Activated T-helper 17 cell treated with anti-CD3 and anti-CD28 coated beads, Interleukin-2, amount 50 U/mL, for 72 hours (primary cell): ENCODE results near the gene TUBA3C. TPM values are rescaled to one million over a fixed set of nuclear protein-coding genes. Genes with fewer than 3 reads are reported as not detected.
"Not testable (repeated sequence)": the region's sequence is repeated elsewhere in the genome, so short reads cannot be mapped to it uniquely, and the experiment has no call there.

Experiments
- ATAC-seq: fragments of 150-1000 bp; cut with Tn5 transposase; replicated peaks from 2 replicates; pipeline ENCODE4 v1.10.0; 2021; ENCODE audit warnings: mild to moderate bottlenecking, moderate library complexity
- H3K27ac Mint-ChIP-seq: one replicate; pipeline ENCODE4 v1.8.0; 2022; ENCODE audit warnings: mixed read lengths
- H3K27me3 Mint-ChIP-seq: one replicate; pipeline ENCODE4 v1.8.0; 2022; ENCODE audit warnings: mixed read lengths
- H3K36me3 Mint-ChIP-seq: one replicate; pipeline ENCODE4 v1.8.0; 2022; ENCODE audit warnings: low read depth, mild to moderate bottlenecking, mixed read lengths
- H3K4me1 Mint-ChIP-seq: one replicate; pipeline ENCODE4 v1.8.0; 2022; ENCODE audit warnings: mixed read lengths
- H3K4me3 Mint-ChIP-seq: one replicate; pipeline ENCODE4 v1.8.0; 2022; ENCODE audit warnings: mild to moderate bottlenecking, mixed read lengths
- H3K9me3 Mint-ChIP-seq: one replicate; pipeline ENCODE4 v1.8.0; 2022; ENCODE audit warnings: mixed read lengths
- total RNA-seq, 2 donors: library from RNA; stranded (reverse); gene quantifications; one replicate each; pipeline ENCODE4 v1.2.3, GENCODE V29; 2022

The TUBA3C gene
- total RNA-seq, 2 donors from 2014 or later, result not detected

DNA sequence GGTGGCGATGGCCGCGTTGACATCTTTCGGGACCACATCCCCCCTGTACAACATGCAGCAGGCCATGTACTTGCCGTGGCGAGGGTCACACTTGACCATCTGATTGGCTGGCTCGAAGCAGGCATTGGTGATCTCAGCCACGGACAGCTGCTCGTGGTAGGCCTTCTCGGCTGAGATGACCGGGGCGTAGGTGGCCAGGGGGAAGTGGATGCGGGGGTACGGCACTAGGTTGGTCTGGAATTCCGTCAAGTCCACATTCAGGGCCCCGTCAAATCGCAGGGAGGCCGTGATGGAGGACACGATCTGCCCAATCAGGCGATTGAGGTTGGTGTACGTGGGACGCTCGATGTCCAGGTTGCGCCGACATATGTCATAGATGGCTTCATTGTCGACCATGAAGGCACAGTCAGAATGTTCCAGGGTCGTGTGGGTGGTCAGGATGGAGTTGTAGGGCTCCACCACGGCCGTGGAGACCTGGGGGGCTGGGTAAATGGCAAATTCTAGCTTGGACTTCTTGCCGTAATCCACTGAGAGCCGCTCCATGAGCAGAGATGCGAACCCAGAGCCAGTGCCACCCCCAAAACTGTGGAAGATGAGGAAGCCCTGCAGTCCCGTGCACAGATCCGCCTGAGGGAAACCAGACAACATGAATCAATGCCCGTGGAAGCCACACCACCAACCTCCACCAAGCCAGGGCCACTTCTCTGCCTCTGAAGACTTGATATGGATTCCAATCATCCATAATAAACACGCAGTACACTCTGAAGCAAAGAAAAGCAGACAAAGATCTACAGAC is 4.4 kb downstream of the TUBA3C start:
- not testable (repeated sequence) for ATAC-seq, H3K4me3 Mint-ChIP-seq, H3K4me1 Mint-ChIP-seq, H3K9me3 Mint-ChIP-seq, H3K36me3 Mint-ChIP-seq, H3K27me3 Mint-ChIP-seq, H3K27ac Mint-ChIP-seq

DNA sequence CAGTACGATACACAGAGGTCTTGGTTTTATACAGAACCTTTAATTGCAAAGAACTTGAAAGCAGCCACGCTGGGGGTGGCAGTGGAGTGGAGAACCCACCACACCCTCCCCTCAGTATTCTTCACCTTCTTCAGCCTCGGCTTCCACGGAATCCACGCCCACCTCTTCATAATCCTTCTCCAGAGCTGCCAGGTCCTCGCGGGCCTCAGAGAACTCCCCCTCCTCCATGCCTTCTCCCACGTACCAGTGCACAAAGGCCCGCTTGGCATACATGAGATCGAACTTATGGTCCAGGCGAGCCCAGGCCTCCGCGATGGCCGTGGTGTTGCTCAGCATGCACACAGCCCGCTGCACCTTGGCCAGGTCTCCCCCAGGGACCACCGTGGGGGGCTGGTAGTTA is 7.9 kb downstream of the TUBA3C start:
- Mint-ChIP-seq H3K27ac (no peak overlapping the region), H3K36me3 (no peaks in the 10 kb centered on the region), H3K4me1 (no peaks in the 10 kb centered on the region), H3K4me3 (no peak overlapping the region), H3K27me3 (no peaks in the 10 kb centered on the region), H3K9me3 (no peaks in the 10 kb centered on the region)
- no peak for ATAC-seq

DNA sequence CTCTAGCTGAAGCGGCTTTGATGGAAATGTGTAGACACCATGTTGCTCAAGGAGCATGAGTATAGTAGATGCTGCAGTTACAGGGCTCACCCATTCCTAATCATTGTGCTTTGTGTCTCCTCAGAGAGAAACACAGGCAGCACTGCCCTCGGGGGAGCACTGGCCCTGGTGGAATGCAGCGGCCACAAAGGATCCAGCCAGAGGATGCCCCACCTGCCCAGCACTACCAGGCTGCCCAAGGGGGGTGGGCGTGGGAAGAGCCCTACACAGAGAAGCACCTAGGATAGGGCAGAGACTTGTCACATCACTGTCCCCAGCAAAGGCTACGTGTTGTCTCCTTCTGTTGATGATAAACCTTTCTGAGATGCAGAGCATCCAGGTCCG is 9.0 kb downstream of the TUBA3C start:
- H3K4me1 Mint-ChIP-seq, result no peaks in the 10 kb centered on the region
- H3K36me3 Mint-ChIP-seq, result no peaks in the 10 kb centered on the region
- H3K27me3 Mint-ChIP-seq, result no peaks in the 10 kb centered on the region

DNA sequence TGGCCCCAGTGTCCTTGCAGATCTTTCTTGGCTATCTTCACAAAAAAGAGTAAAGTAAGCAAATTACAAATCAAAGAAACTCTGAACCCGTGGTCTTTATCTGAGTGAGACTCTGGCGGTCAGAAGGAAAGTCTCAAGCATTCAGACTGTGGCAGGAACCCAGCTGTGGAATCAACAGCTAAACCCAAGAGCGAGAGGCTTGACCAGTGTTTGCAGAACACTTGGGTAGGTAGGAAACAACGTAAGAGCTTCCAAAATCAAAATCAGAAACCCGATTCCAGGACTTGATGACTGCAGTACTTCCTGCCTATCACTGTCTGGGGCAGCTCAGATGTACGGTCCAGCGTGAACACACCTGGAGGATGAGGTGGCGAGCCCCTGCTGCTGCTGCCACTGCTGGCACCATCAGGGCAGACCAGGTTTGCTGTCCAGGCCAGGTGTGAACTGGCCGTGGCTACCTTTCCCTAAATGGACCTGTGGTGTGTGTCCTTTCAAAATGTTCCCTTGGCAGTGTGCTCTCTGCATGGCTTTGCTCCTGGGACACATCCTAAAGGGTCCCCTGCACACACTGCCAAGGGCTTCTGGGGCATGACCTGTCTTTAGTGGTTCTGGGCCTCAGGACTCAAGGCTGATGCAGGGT is 9.5 kb downstream of the TUBA3C start:
- H3K27me3 Mint-ChIP-seq, result no peaks in the 10 kb centered on the region
- no peaks in the 10 kb centered on the region for H3K4me1 Mint-ChIP-seq
- H3K27ac Mint-ChIP-seq, result no peak overlapping the region
- no peak overlapping the region for H3K4me3 Mint-ChIP-seq
- no peak for ATAC-seq
- no peaks in the 10 kb centered on the region for H3K36me3 Mint-ChIP-seq
- no peaks in the 10 kb centered on the region for H3K9me3 Mint-ChIP-seq

More for the DNA sequence above, 9.0 kb downstream of the TUBA3C start:
- H3K9me3 Mint-ChIP-seq, result no peaks in the 10 kb centered on the region
- H3K27ac Mint-ChIP-seq, result no peak overlapping the region
- no peak for ATAC-seq
- H3K4me3 Mint-ChIP-seq, result no peak overlapping the region

DNA sequence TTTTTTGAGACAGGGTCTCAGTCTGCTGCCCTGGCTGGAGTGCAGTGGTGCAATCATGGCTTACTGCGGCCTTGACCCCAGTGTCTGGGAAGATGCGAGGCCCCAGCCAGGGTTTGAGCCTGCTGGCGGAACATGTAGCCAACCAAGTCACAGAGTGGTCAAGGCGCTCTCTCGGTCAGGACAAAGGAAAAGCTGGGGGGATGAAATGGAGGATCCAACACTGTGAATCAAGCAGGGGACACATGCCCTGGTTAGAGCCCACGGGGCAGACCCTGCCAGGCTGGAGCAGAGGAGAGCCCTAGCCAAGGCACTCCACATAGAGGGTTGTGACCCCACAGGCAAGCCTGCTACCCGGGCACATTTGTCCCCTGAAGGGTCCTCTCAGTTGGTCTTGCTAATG is 10.1 kb downstream of the TUBA3C start:
- no peak for ATAC-seq
- H3K4me3 Mint-ChIP-seq, result no peak overlapping the region
- no peaks in the 10 kb centered on the region for H3K9me3 Mint-ChIP-seq
- H3K36me3 Mint-ChIP-seq, result no peaks in the 10 kb centered on the region
- no peaks in the 10 kb centered on the region for H3K4me1 Mint-ChIP-seq
- no peaks in the 10 kb centered on the region for H3K27me3 Mint-ChIP-seq
- H3K27ac Mint-ChIP-seq, result no peak overlapping the region

DNA sequence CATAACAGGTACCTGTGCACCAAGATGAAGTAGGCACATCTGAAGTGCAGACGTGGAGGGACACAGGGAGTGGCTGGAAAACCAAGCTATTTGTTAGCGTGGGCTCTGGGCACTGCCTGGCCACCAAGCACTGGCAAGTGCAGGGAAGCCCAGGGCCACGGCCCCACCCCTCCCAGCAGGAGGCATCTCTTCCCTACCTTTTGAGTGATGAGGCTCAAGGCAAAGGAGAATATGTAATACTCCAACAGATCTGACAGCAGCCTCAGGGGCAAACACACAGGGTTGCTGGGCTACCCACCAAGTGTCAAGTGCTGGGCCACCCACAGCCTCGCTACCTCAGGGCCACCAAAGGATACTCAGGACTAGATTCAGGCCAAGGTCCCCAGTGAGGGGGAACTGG is 11.6 kb downstream of the TUBA3C start:
- Mint-ChIP-seq H3K27ac (no peak overlapping the region), H3K27me3 (no peaks in the 10 kb centered on the region), H3K9me3 (peaks cover 2% of the 10 kb centered on the region), H3K4me3 (no peak overlapping the region), H3K4me1 (no peaks in the 10 kb centered on the region), H3K36me3 (no peaks in the 10 kb centered on the region)
- no peak for ATAC-seq

DNA sequence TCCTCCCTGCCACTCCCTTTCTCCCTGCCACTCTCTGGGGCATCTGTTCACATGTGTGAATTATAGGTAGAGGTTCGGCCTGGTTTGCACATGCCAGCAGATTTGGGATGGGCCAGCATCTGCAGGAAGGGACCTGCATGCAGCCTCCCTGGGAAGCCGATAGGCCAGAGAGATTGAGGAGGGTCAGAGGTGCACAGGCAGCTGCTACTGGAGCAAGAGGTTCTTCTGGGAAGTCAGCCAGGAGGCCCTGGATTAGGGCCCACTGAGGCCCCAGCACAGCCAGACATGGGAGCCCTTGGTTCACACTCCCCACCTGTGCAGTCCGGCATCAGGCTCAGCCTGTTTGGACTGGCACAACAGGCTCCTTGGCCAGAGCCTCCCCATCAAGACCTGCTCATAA is 12.1 kb downstream of the TUBA3C start:
- H3K27me3 Mint-ChIP-seq, result no peaks in the 10 kb centered on the region
- no peak overlapping the region for H3K4me3 Mint-ChIP-seq
- H3K9me3 Mint-ChIP-seq, result peaks cover 4% of the 10 kb centered on the region
- H3K36me3 Mint-ChIP-seq, result no peaks in the 10 kb centered on the region
- no peak for ATAC-seq
- no peaks in the 10 kb centered on the region for H3K4me1 Mint-ChIP-seq
- H3K27ac Mint-ChIP-seq, result no peak overlapping the region

DNA sequence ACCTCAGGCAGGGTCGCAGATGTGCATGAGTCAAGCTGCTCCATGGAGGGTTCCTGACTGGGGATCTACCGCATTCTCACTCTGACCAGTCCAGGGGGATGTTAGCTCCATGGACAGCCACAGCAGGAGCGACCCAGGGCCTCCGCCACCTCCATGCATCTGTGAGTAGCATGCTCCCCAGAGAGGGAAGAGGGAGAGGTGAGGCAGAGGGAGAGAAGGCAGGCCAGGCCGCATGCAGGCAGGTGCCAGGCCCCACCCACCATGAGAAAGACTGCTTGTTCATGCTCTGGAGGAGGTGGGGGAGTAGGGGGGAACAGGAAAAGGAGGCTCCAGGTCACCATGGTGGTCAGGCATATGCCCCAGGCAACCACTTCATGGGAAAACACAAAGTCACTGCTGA is 20.3 kb downstream of the TUBA3C start:
- peaks cover 8% of the 10 kb centered on the region for H3K9me3 Mint-ChIP-seq
- no peak for ATAC-seq

DNA sequence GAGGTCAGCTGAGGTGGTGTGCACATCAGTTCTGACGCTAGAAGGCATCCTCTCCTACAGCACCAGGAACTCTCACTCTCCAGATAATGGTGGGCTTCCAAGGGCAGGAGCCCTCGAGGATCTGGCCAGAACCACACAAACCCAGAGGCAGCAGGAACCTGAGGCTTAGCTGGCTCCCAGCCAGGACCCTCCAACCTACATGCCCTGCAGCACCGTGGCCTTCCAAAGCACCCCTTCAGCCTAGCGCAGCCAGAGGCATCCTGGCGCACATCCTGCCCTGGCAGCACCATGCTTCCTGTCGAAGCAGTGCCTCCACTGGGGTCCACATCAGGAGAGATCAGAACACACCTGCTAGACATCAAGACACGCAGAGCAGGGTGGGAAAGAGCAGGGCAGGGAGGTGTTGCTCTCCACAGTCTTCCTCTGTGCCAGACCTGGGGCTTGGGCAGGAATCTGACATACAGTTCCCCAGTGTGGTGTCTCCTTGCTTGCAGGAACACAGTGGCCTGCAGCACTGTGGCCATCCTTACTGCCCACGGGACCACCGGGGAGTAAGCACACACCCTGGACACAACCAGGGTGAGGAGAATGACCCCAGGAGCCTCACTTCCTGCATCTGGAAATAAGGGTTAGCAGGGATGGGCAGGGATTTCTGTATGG is 21.7 kb downstream of the TUBA3C start:
- no peak overlapping the region for H3K27ac Mint-ChIP-seq
- no peaks in the 10 kb centered on the region for H3K36me3 Mint-ChIP-seq
- ATAC-seq, result no peak
- peaks cover 5% of the 10 kb centered on the region for H3K9me3 Mint-ChIP-seq
- H3K4me3 Mint-ChIP-seq, result no peak overlapping the region
- no peaks in the 10 kb centered on the region for H3K27me3 Mint-ChIP-seq
- H3K4me1 Mint-ChIP-seq, result no peaks in the 10 kb centered on the region

More for the DNA sequence above, 20.3 kb downstream of the TUBA3C start:
- H3K36me3 Mint-ChIP-seq, result no peaks in the 10 kb centered on the region
- no peaks in the 10 kb centered on the region for H3K4me1 Mint-ChIP-seq
- H3K27me3 Mint-ChIP-seq, result no peaks in the 10 kb centered on the region
- no peak overlapping the region for H3K4me3 Mint-ChIP-seq
- no peak overlapping the region for H3K27ac Mint-ChIP-seq

DNA sequence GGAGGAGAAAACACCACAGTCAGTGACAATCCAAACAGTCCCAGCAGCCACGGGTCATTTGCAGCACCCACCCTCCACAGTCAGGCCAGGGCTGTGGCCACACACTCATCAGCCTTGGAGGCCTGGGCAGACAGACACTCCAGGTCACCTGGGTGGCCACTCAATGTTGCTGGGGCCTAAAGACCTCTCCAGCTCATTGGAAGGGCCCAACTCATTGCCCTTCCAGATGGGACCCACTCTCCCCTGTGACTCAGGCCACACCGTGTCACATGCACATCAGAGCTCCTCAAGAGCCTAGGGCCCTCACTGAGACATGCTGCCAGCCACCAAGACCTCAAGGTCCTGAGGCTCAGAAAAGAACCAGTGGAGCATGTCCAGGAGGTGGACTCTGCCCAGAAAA is 22.4 kb downstream of the TUBA3C start:
- H3K9me3 Mint-ChIP-seq, result peaks cover 5% of the 10 kb centered on the region
- H3K4me3 Mint-ChIP-seq, result no peak overlapping the region
- no peak overlapping the region for H3K27ac Mint-ChIP-seq

DNA sequence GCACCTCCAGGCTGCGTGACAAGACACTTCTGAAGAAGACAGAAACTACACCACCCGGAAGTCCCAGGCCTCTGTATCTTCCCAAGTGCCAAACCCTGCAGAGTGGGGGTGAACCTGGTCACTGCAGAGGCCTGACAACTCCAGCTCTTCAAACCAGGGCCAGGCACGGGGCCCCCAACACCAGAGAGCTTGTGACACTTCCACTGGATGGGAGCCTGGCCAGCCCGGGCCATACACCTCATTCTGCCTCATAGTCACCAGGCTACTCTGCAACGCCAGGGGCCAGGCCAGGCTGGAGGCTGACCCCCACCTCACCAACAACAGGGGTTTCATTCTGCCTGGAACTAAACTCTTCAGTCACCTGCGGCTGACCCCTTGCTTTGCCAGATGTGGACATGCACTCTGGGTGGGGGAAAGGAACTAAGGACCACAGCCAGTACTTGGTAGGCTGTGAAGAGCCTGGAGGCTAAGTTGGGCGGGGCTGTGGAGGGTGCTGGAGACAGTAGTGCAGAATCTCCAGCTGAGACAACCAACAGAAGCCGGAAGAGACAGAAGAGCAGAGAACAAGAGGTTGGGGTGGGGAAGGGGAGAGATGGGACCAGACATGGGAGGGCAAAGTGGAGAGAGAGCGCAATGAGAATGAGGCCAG is 23.0 kb downstream of the TUBA3C start:
- Mint-ChIP-seq H3K27me3 (no peaks in the 10 kb centered on the region), H3K4me1 (no peaks in the 10 kb centered on the region), H3K4me3 (no peak overlapping the region), H3K36me3 (no peaks in the 10 kb centered on the region), H3K27ac (no peak overlapping the region), H3K9me3 (peaks cover 5% of the 10 kb centered on the region)
- no peak for ATAC-seq

More for the DNA sequence above, 22.4 kb downstream of the TUBA3C start:
- H3K4me1 Mint-ChIP-seq, result no peaks in the 10 kb centered on the region
- H3K36me3 Mint-ChIP-seq, result no peaks in the 10 kb centered on the region
- ATAC-seq, result no peak
- H3K27me3 Mint-ChIP-seq, result no peaks in the 10 kb centered on the region

DNA sequence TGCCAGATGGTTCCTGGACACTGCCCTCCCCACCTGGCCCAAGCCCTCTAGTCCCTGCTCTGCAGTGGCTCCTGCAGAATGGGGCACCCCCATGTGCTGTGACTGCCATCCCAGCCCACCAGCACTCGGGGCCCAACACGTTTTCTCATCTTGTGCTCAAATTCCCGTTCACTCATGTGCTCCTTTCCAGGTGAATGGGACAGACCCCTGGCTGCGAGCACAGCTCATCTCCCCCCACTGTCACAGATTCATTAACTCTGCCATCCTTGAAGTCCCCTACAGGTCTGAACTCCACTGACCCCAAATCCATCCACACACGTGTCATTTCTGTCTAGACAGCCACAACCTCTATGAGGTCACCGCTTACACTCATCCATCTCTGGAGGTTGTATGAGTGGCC is 23.6 kb downstream of the TUBA3C start:
- Mint-ChIP-seq H3K27ac (no peak overlapping the region), H3K9me3 (peaks cover 5% of the 10 kb centered on the region), H3K4me3 (no peak overlapping the region), H3K27me3 (no peaks in the 10 kb centered on the region), H3K36me3 (no peaks in the 10 kb centered on the region), H3K4me1 (no peaks in the 10 kb centered on the region)
- no peak for ATAC-seq

DNA sequence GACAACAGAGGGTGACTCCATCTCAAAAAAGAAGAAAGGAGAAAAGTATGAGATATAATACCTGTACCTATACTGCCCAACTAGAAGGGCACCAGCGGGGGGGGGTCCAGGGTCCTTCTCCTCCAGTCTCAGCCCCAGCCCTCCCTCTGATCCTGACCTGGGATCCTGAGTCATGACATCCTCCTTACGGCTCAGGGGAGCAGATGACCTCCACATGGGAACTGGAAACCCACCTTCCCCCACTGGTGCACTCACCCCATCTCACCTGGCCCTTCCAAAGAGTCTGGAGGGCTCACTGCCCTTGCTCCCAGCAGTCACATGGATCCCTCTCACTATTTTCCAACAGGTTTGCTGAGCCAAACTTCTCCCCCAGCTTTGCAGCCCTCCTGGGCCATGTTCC is 24.2 kb downstream of the TUBA3C start:
- Mint-ChIP-seq H3K4me3 (no peak overlapping the region), H3K4me1 (no peaks in the 10 kb centered on the region), H3K27me3 (no peaks in the 10 kb centered on the region), H3K9me3 (no peaks in the 10 kb centered on the region), H3K36me3 (no peaks in the 10 kb centered on the region), H3K27ac (no peak overlapping the region)
- no peak for ATAC-seq

DNA sequence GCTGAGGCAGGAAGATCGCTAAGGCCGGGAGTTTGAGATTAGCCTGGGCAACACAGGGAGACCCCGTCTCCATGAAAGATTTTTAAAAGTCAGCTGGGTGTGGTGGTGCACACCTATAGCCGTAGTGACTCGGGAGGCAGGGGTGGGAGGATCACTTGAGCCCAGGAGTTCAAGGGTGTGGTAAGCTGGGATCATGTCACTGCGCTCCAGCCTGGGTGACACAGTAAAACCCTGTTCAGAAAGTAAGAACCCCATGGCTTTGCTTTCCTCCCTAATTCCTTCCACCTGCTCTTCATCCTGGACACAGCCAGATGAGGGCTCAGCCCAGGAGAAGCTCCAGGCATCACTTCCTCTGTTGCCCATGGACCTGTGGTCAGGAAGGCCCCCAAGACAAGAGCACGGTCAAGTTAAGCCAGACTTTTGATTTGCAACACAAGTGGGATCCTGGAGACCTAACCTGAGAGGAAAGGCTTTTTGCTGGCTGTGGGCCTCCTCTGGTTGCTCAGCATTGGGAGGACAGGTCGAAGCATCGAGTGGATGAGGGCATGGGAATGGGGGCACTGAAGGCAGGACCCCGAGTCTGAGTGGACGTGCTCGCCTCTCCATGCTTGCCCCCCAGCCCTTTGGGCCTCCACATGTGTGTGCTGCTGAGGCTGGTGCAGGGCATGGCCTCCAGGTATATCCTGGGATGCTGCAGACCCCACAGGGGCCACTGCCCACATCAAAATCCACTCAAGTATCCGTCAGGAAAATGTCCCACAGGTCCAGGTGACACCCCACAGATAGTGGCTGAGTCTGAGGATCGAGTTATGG is 25.4 kb downstream of the TUBA3C start:
- Mint-ChIP-seq H3K9me3 (no peaks in the 10 kb centered on the region), H3K4me1 (no peaks in the 10 kb centered on the region), H3K4me3 (no peak overlapping the region), H3K27me3 (no peaks in the 10 kb centered on the region), H3K36me3 (no peaks in the 10 kb centered on the region), H3K27ac (no peak overlapping the region)
- ATAC-seq, result no peak
